Stimulated activated CD4-positive, alpha-beta T cell treated with anti-CD3 and anti-CD28 coated beads, Interleukin-4, amount 100 ng/mL, for 24 hours (primary cell): ENCODE data around the gene LTB4R.

Experiments used
- DNase-seq: peaks from one replicate; pipeline ENCODE4 v3.0.0-alpha.2; 2020

The LTB4R gene

GRCh38 chr14:24279301-24280186 lies 31.8 kb upstream of the LTB4R start:
- DNase-seq, result peak; percentile 65

- no peak for DNase-seq
These were observed 30.4 kb upstream of the LTB4R start for GRCh38 chr14:24280797-24281460.

- no peak for DNase-seq
These were observed 29.7 kb upstream of the LTB4R start for GRCh38 chr14:24281636-24282035.

- DNase-seq, result no peak
These were observed 28.6 kb upstream of the LTB4R start for GRCh38 chr14:24282736-24283135.

DNA sequence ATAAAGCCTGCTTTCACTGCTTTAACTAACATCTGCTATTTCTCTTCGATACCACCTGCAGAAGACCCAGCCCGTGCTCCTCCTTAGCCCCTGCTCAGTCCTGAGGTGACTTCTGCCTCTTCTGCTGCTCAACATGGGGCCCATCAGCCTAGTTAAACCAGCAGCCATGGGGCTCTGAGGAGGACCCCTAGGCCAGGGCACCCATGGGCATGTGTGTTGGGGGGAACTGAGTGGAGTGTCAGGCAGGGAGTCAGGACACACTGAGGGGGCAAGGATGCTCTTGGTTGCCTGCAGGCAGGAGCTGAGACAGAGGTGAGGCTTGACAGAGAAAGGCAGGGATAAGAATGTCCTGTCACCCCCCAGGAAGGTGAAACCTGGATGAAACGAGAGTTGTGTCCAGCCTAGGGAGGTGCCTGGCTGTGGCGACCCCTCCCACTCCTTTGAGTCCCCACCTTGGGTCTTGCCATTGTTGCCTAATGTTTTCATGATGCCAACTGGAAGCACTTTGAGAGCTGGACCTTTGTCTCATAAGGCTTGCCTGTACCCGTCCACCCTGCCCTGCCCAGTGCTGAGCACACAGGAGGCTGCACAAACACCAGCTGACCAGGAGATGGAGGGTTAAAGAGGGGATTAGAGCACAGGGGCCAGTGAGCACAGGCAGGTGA lies 27.4 kb upstream of the LTB4R start:
- no peak for DNase-seq

DNA sequence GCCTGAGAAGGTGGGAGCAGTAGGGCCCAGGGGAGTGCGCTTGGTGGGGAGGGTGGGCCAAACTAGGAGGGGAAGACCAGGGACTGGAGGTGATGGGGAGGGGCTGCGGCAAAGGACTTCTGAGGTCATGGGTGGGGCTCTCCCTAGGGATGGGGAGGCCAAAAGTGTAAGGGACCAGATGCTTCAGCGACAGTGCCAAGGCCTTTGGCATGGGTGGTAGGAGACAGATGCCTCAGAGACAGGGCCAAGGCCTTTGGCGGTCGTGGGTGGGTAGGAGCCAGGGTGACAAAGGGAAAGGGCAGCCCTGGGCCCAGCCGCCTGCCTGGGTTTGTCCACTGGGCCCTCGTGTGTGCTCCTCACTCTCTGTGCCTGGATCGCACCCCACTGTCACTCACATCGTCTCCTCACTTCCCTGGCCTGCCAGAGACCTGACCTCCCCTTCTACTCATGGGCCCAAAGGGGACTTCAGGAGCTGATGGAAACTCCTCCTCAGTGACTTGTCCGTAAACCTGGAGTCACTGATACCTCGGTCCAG lies 26.7 kb upstream of the LTB4R start:
- DNase-seq, result no peak

DNA sequence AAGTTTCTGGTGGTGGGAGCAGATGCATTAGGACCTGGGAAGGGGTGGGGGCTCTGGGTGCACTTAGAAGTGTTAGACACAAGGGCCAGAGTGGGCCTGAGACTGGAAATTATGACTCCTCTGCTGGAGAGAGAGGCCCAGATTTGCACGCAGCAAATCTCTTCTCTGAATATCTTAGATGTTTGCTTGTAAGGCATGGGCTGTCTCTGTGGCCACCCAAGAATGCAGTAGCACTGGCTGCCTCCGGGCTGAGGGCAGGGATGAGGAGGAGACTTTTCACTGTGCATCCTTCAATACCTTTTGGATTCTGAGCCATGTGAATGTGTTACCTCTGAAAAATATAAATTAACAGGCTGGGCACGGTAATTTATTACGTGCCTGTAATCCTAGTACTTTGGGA lies 26.0 kb upstream of the LTB4R start:
- no peak for DNase-seq

- no peak for DNase-seq
These were observed 24.3 kb upstream of the LTB4R start for GRCh38 chr14:24286996-24287395.

DNA sequence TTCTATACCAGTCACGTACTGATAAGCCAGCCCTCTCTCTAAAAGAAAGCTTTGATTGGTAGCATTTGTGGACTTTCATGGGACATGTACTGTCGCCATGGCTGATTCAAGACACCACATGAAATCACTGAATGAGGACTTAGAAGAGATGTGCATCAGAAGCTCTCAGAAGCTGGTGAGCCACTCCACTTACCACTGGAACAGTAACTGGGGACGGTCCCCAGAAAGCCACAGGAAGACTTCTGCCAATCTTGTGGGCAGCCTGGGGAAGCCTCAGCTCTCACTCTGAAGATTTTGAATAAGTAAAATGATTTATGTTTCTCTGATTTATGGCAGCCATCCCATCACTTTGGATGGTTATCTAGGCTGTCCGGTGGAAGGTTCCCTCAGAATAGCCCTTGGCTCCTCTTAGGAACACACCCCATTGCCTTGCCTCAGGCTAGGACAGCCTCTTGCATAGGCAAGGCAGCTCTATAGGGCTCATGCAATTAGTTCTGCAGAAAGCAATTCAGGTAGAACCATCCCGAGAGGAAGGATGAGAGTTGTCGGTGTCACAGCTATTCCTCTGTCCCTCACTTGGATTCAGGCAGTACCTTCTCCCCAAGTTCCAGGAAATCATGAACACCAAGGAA lies 21.5 kb upstream of the LTB4R start:
- DNase-seq, result peak; percentile 68

- DNase-seq, result no peak
These were observed 20.6 kb upstream of the LTB4R start for GRCh38 chr14:24290746-24291145.

- no peak for DNase-seq
These were observed 19.7 kb upstream of the LTB4R start for GRCh38 chr14:24291446-24292117.

GRCh38 chr14:24292118-24292807 lies 19.0 kb upstream of the LTB4R start:
- DNase-seq, result no peak

DNA sequence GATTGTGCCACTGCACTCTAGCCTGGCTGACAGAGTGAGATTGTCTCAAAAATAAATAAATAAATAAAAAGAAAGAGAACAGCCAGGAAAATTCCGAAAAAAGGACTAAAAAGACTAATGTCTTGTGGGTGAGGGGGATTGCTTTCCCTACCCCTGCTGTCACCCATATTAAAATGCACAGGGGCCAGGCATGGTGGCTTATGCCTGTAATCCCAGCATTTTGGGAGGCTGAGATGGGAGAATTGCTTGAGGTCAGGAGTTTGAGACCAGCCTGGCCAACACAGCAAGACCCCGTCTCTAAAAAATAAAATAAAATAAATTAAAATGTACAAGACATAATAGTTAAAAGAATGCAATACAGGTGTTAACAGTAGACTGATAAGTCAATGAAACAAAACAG lies 17.8 kb upstream of the LTB4R start:
- no peak for DNase-seq

DNA sequence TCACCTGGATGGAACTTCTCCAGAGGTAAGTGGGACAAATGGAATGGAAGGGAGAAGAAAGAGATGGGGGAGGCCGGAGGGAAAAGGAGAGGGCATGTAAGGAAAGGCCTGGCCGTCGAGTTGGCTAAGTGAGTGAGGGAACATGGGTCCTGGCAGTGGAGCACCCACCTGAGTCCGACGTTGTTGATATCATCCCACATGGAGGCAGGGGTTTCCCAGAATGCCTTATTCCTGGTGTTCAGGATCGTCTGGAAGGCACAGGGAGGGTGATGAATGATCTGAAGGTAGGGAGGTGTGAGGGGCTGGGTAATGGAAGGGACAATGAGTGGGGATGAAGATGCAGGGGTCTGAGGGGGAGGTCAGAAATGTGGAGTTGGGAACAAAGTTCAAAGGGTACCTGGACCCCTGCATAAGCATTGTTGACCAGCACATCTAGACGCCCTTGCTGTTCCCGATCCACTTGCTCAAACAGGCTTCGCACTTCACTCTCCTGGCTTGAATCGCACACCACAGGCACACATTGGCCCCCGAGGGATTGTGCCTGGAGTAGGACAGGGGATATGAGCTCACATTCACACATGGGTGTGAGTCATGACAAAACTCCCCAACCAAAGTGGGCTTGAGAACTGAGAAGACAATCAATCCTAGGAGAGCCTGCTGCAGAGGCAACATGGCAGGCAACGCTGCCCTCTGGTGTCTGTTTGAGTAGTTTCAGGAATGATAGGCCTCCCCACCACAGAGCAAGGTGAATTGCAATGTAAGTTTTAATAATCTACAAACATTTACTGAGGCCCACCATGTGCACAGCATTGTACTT lies 14.8 kb upstream of the LTB4R start:
- DNase-seq, result peak; percentile 83

DNA sequence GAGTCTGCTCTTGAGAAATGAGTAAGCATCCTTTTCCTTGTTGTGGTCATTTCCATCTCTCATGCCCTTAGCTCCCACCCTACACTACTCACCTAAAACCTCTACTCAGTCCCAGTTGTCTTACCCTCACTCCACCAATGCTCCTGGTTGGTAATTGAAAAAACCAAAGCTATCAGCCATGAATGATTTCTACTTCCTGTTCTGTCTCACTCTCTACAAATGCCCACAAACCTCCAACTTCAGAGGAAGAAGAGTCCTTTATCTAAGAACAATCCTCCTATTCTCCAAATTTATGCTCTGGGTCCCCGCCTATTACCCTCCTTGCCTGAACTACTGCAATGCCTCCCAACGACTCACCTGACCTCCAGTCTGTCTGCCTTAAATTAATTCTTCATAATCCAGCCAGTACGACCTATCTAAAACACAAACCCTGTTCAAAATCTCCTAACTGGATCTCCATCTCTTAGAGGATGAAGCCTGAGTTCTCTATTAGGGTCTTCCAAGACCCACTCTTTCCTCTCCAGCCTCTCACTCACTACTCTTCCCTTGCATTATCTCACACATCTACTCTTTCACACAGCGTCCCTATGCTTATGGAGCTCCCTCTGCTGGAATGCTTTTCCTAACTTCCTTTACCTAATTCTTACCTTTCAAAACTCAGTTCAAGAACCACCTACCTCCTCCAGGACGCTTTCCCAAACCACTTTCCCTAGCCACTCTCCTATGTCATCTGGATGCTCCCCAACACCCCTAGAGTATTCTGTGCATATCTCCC lies 13.9 kb upstream of the LTB4R start:
- DNase-seq, result no peak

DNA sequence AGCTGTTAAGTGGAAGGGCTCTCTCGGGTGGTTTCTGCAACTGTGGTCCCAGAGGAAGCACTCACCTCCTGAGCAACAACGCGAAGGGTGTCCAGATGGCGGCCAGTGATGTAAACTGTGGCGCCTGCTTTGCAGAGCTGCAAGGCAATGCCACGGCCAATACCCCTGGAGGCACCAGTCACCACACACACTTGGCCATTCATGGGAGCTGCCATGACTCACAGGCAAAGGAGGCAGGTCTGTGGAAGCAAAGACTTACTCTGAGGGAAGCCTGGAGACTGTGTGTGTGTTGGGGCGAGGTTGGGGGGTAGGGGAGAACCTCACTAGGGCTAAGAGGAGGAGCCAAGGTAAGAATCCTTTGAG lies 12.4 kb upstream of the LTB4R start:
- DNase-seq, result no peak

DNA sequence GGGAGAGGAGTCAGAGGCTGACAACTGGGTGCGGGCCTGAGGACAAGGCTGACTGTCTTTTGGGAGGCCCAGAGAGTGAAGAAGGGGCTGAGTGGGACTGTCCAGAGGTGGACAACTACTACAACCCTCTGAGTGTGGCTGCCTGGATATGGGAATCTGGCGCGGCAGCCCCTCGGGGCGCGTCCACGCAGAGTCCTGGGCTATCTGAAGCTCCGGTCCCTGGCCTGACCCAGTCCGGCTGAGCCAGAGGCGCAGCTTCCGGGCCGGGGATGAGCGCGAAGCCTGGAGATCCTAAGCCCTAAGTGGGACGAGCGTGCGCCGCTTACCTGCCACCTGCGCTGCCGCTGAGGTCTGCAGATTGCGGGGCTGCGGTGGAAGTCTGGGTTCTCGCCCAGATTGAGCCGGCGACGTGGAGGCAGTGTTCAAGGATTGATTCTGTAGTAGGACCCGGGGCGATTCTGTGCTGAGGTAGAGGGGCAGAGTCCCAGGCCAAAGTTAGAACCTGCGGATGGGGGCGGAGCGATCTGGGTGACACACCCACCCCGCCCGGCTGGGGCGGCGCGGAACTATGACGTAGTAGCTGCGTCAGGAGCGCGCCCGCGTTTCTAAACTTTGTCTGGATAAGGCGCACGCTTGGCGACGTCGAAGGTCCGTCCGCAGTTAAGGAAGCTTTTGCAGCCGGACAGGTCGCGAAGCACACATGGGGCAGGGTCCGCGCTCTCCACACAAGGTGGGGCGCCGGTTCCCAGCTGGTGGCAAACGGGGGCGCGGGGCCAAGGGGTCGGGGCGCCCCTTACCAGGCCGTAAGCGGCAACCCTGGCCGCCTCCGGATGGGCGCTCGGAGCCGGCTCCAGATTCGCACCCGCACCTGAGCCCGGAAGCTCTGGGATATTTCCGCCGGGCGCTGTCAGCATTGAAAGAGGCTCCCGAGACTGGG lies 11.8 kb upstream of the LTB4R start, which contains the start of the genes DHRS1 and NOP9:
Gene DHRS1, minus strand, starts transcription at position 526 of the 937 bp plus-strand sequence. CDS start 674 bp downstream, outside the sequence.
Gene NOP9, plus strand, starts transcription at position 596 of the 937 bp plus-strand sequence. Its CDS starts 105 bp downstream, at position 701.
- DNase-seq, result peak; percentile 92

DNA sequence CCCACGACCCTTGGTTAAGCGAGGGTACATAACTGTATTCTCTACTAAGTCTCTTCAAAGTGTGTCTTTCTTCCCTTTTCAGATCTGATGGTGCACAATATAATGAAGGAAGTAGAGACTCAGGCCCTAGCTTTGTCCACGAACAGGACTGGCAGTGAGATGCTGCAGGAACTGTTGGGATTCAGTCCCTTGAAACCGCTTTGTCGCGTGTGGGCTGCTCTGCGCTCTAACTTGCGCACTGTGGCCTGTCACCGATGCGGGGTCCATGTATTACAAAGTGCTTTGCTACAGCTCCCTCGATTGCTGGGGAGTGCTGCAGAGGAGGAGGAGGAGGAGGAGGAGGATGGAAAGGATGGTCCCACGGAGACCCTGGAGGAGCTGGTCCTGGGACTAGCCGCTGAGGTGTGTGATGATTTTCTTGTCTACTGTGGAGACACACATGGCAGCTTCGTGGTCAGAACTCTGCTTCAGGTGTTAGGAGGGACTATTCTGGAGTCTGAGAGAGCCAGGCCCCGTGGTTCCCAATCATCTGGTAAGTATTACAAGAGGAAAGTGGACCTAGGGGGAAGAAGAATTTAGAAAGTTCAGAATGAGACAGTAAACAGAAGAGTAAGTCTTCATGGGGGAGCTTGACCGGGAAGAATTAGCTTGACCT lies 10.8 kb upstream of the LTB4R start:
- no peak for DNase-seq
